Ishikawa (cell line): Measurements from ENCODE around the gene ELP4.

Source experiments
- CEBPB ChIP-seq: IDR thresholded peaks from 2 replicates; pipeline ENCODE4 v1.6.1; 2012
- CREB1 ChIP-seq: IDR thresholded peaks from 2 replicates; pipeline ENCODE4 v1.6.1; 2012; ENCODE audit warnings: low read depth
- EGR1 ChIP-seq: IDR thresholded peaks from 2 replicates; pipeline ENCODE4 v1.6.1; 2012
- EP300 ChIP-seq: IDR thresholded peaks from 2 replicates; pipeline ENCODE4 v1.6.1; 2012; ENCODE audit warnings: borderline replicate concordance
- FOXM1 ChIP-seq: IDR thresholded peaks from 2 replicates; pipeline ENCODE4 v1.6.1; 2012; ENCODE audit warnings: low read depth, borderline replicate concordance
- NFIC ChIP-seq: IDR thresholded peaks from 2 replicates; pipeline ENCODE4 v1.6.1; 2012
- RAD21 ChIP-seq: IDR thresholded peaks from 2 replicates; pipeline ENCODE4 v1.6.1; 2012; ENCODE audit warnings: low read depth
- TAF1 ChIP-seq: IDR thresholded peaks from 2 replicates; pipeline ENCODE4 v1.6.1; 2012; ENCODE audit warnings: low read depth, mild to moderate bottlenecking
- TCF12 ChIP-seq: IDR thresholded peaks from 2 replicates; pipeline ENCODE4 v1.6.1; 2012; ENCODE audit warnings: low read depth
- YY1 ChIP-seq: IDR thresholded peaks from 2 replicates; pipeline ENCODE4 v1.6.1; 2012; ENCODE audit warnings: low read depth
- ZBTB7A ChIP-seq: IDR thresholded peaks from 2 replicates; pipeline ENCODE4 v1.6.1; 2012; ENCODE audit warnings: low read depth
- TF ChIP-seq, protein P1 (sequence below): IDR thresholded peaks from 2 replicates; pipeline ENCODE4 v1.6.1; 2012
- TF ChIP-seq, protein P2 (sequence below): IDR thresholded peaks from 2 replicates; pipeline ENCODE4 v1.6.1; 2012; ENCODE audit warnings: low read depth, mild to moderate bottlenecking
- TF ChIP-seq, protein P3 (sequence below): IDR thresholded peaks from 2 replicates; pipeline ENCODE4 v1.6.1; 2012

DNA sequence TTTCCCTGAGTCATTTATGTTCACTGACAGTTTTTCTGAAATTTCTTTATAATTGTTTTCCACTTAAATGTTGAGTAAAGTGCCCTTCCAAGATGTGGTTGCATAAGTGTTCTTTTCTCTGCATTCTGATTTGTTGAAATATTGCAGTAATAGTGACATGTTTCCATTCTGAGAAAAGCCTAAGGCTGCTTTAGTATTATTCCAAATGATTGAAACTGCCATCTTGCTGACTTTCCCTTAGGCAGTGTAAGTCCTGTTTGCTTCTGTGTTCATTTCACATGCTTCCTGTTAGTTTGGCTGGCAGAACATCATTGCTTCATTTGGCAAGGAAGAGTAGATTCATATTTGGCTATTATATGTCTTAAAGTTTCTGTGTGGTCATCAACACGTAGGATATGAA is 146.5 kb downstream of the ELP4 start:
- no peak for TF ChIP-seq FOXM1
- TF ChIP-seq YY1 = no peak
- TF ChIP-seq, protein P1, sequence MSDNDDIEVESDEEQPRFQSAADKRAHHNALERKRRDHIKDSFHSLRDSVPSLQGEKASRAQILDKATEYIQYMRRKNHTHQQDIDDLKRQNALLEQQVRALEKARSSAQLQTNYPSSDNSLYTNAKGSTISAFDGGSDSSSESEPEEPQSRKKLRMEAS = no peak
- TF ChIP-seq TCF12 = no peak
- no peak for TF ChIP-seq CREB1
- TF ChIP-seq EGR1 = no peak
- no peak for TF ChIP-seq NFIC
- TF ChIP-seq, protein P2, sequence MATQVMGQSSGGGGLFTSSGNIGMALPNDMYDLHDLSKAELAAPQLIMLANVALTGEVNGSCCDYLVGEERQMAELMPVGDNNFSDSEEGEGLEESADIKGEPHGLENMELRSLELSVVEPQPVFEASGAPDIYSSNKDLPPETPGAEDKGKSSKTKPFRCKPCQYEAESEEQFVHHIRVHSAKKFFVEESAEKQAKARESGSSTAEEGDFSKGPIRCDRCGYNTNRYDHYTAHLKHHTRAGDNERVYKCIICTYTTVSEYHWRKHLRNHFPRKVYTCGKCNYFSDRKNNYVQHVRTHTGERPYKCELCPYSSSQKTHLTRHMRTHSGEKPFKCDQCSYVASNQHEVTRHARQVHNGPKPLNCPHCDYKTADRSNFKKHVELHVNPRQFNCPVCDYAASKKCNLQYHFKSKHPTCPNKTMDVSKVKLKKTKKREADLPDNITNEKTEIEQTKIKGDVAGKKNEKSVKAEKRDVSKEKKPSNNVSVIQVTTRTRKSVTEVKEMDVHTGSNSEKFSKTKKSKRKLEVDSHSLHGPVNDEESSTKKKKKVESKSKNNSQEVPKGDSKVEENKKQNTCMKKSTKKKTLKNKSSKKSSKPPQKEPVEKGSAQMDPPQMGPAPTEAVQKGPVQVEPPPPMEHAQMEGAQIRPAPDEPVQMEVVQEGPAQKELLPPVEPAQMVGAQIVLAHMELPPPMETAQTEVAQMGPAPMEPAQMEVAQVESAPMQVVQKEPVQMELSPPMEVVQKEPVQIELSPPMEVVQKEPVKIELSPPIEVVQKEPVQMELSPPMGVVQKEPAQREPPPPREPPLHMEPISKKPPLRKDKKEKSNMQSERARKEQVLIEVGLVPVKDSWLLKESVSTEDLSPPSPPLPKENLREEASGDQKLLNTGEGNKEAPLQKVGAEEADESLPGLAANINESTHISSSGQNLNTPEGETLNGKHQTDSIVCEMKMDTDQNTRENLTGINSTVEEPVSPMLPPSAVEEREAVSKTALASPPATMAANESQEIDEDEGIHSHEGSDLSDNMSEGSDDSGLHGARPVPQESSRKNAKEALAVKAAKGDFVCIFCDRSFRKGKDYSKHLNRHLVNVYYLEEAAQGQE = no peak
- TF ChIP-seq, protein P3, sequence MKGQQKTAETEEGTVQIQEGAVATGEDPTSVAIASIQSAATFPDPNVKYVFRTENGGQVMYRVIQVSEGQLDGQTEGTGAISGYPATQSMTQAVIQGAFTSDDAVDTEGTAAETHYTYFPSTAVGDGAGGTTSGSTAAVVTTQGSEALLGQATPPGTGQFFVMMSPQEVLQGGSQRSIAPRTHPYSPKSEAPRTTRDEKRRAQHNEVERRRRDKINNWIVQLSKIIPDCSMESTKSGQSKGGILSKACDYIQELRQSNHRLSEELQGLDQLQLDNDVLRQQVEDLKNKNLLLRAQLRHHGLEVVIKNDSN = no peak
- no peak for TF ChIP-seq RAD21
- TF ChIP-seq CEBPB = no peak
- no peak for TF ChIP-seq EP300
- TF ChIP-seq TAF1 = no peak
- TF ChIP-seq ZBTB7A = no peak
